GM19239 (cell line): ENCODE data around the gene HLCS.
"Not testable (repeated sequence)": the region's sequence is repeated elsewhere in the genome, so short reads cannot be mapped to it uniquely, and the experiment has no call there.

ENCODE experiments used
- DNase-seq: peaks from one replicate; pipeline ENCODE4 v3.0.0; 2011; ENCODE audit warnings: low spot score; ENCODE audit not compliant: insufficient read length
- FAIRE-seq: peaks from 2 replicates; lab custom pipeline; 2011; peaks lifted over from hg19 to GRCh38; lab: Jason Lieb, UNC

HLCS gene

GRCh38 chr21:36820176-36821031, 146.1 kb downstream of the HLCS start:
- FAIRE-seq (no peak), DNase-seq (no peak)

DNA sequence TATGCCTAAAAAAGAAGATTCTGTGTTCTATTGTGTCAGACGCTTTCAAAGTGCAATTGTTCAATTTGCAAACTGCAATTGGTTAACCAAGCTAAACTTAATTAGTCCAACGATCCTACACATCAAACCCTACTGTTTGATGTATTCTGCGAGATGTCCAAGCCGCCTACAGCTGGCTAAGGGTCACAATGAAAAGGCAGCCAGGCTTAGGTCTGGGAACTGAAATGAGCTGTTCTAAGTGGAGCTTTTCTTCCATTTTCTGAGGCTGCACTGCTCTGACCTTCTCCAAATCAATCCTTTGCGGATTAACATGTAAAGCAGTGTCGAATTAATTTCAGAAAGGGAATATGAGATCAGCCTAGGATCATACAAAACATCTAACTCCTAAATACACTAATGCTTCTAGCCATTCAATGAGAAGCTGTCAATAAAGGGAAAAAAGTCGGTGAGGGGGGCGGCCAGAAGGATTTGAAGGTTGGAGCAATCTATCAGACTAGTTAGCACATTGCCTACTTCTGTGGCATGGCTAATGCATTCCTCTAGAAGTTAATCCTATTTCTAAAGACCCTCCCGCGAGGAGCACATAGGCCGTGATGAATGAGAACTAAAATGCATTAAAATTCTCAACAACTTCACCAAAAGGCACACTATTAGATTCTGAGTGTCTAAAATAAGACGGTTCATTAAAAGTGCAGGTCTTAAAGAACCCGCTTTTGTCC, 148.6 kb downstream of the HLCS start:
- FAIRE-seq (no peak), DNase-seq (no peak)

DNA sequence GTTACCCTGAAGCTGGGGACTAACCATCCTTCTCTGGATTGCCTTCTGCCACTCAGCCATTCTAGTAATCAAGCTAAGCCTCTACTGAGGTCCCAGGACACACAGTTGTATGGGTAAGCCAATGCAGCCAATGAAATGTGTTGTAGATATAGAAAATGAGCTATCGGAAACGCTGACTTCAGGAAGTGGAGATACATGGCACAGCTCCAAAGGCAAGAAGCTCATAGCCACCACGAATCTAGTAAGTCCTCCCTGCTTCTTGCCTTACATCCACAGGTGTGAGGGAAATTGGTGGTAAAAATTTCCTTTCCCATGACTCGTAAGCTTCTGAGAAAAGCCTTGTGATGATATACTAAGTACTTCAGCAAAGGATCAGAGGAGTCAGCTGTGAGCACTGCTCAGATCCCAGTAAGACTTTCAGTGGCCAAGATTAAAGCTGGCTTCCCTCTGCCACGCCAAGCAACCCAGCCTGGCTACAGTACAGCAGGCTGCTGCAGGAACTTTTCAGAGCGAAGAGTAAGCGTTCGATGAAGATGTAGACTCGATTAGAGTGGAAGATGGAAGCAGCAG, 149.8 kb downstream of the HLCS start:
- FAIRE-seq (no peak), DNase-seq (no peak)

GRCh38 chr21:36816026-36816425, 150.4 kb downstream of the HLCS start:
- FAIRE-seq, DNase-seq: not testable (repeated sequence)

DNA sequence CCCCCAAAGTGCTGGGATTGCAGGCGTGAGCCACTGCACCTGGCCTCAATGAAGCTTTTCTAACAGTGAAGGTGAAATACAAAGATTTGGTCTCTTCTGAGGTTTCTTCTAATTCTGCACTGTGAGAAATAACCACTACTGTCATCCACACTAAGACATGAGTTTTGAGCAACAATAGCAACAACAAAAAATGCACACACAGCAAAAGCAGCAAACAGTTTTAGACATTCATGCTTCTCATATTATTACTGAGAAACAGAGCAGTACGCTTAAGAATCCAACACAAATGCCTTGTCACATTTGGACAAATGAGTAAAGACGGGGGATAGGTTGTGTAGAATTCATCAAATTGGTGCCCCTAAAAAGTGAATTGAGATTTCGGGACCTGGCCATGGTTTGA, 151.2 kb downstream of the HLCS start:
- DNase-seq (no peak), FAIRE-seq (no peak)

DNA sequence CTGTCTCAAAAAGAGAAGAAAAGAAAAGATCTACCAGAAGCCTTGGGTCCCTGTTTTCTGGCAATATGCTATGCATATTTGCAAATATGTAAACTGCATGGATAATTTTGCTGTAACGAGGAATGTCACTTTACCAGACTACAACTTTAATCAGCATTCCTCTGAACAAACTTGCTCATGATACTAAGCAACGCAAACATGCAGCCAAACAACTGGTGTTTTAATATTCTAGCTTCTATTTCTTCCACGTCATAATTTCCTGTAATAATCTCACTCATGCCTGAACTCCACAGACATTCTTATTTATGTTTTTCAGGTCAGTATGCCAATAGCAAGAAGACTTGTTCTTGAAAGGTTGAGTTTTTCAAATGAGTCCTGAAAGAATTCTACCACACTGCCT, 153.4 kb downstream of the HLCS start:
- FAIRE-seq (no peak), DNase-seq (no peak)

- DNase-seq (no peak), FAIRE-seq (no peak)
These were observed 154.7 kb downstream of the HLCS start for GRCh38 chr21:36811762-36812161.

GRCh38 chr21:36810443-36810842, 156.0 kb downstream of the HLCS start:
- DNase-seq: no peak
- no peak for FAIRE-seq

DNA sequence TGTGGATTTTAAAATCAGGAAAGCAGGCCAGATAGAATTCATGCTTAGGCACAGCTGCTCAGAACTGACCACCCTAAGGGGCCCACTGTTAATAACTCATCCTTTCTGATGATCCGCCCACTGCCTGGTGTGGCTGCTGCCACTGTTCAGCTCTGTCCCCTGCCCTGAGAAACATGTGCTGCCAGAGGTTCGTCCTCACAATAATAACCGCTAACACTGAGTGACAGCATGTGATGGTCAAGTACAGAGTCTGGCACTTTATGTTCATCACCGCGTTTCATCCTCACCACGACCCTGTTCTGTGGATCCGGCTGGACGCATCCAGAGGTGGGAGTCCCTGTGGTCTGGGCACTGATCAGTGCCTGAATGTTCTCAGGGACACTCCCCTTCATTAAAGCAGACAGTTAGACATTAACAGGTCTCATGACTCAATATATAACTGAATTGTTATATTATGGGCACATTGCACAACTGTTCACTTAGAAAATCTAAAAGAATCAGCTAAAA, 159.0 kb downstream of the HLCS start:
- DNase-seq (no peak), FAIRE-seq (no peak)

GRCh38 chr21:36806103-36806502, 160.4 kb downstream of the HLCS start:
- no peak for FAIRE-seq
- DNase-seq: no peak

DNA sequence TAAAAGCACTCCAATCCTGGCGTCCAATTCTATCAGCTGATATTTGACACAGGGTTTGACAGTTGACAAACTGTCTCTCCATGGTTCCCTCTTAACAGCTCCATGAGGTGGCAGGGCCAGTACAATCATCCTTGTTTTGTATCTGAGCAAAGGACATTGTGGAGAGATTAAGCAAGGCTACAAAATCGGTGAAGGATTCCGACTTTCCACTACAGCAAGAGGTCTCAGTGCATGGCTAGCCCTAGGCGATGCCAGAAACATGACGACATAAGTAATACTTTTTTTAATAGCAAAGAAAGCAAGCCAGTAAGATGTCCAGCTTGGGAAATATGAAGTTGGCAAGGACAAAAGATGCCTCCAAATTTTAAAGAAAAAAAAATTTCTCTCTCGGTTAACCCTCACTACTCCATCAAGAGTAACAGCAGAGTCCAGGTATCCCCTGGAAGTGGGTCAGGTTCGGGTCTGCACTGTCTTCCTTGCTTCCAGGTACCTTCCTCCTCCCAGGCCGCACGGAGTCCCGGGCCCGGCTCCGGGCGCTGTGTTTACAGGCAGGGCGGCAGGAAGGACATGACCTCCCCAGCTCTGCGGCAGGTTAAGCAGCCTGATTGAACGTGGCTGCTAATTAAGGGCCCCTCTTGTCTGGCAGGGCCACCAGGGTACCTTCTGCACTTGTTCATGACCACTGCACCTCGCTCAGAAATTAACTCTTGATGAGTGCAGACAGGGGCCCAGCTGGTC, 161.4 kb downstream of the HLCS start:
- FAIRE-seq (no peak), DNase-seq (no peak)

- FAIRE-seq (no peak), DNase-seq (no peak)
These were observed 162.5 kb downstream of the HLCS start for GRCh38 chr21:36803816-36804439.

- FAIRE-seq (no peak), DNase-seq (no peak)
These were observed 163.3 kb downstream of the HLCS start for GRCh38 chr21:36803051-36803645.

- DNase-seq: no peak
- no peak for FAIRE-seq
These were observed 165.7 kb downstream of the HLCS start for GRCh38 chr21:36800734-36801133.

DNA sequence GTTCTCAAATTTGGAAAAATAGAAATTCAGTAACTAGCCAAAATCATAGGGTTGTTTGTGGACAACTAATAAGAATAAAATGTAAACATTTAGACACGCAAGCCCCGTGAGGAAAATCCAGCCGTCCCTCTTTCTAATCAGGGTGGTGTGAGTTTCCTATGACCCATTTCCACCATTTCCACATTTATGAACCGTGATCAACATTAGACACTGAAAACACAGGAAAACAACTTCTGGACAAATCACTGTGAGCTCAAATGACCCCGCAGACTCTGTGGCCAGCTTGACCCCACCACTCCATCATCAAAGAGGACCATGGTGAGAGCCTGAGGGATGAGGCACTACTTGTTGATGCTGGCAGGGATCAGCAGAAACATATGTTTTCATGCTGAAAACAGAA, 166.6 kb downstream of the HLCS start:
- DNase-seq: no peak

DNA sequence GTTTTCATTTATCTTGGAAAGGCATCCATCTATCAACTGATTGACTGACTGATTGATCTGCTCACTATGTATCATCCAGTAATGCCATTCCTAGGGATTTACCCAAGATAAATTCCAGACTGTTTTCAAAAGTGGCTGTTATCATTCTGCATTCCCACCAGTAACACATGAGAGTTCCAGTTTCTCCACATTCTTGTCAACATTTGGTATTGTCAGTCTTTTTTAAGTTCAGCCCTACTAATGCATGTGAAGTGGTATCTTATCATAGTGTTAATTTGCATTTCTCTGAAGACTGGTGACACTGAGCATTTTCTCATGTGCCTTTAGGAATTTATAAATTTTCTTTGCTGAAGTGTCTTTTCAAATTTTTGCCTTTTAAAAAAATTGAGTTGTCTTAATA, 168.0 kb downstream of the HLCS start:
- DNase-seq (no peak), FAIRE-seq (no peak)

More for the DNA sequence above, 166.6 kb downstream of the HLCS start:
- FAIRE-seq: no peak

DNA sequence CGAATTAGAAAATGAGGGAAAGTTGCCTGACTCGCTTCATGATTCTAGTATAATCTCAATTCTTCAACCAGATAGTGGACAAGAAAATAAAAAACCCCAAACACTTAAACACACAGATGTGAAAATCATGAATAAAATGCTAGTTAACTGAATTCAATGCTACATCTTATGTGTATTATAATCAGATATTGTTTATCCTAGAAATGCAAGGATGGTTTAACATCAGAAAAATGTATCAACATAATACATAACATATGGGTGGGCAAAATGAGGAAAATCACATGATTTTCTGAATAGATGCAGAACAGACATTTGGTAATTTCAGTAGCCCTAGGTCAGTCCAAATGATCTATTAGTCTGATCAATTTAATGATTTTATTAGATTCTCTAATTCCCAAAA, 170.4 kb downstream of the HLCS start:
- FAIRE-seq (no peak), DNase-seq (no peak)

DNA sequence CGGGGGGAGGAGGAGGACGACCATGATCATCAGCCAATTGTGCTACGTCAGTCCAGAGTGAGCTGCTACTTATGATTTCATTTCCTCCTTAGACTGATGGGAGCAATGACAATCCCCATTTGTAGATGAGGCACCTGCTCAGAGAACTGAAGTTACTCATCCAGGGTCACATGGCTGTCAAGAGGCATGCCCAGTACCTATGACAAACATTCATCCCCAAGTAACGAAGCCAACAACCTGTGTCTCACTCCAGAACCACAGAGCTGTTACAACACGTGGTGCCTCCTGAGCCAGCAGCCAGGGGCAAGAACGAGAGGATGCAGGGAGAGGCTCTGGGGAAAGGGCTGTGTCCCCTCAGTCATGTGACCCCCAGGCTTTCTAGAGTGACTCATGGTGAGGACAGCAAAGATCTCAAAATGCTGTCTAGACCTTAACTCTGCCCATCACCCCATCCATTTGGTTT, 173.9 kb downstream of the HLCS start:
- FAIRE-seq: no peak
- DNase-seq: no peak

DNA sequence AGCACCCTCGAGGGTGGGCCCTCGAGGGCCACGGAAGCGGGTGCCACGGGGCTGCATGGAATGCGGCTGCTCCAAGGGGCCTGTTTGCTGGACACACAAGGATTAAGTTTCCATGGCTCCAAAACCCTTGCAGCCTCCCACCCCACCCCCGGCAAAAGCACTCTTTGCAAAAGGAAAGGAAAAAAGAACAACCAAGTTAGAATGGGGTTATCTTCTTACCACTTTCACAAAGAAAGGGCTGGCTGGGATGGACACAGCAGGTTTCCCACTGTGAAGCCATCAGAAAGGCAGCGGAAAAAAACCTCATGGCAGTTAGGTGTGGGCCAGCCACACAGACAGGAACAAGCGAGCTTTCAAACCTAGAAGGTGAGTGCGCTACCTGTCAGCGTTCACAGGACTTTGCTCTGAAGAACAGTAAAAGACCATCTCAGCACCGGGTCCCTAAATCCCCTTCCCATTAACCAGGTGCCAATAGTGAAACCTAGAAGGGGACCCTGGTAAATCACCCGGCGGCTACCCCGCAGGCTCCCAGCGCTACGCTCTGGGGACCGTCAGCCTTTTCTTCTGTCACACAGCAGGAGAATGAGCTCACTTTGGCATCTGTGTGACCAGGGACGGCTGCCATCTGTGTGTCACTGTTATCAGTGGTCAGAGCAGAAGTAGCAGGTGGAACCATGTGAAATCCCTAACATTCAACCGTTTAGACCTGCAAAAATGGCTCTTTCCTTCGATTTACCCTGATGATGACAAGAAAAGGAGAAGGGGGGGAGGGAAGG, 174.6 kb downstream of the HLCS start:
- DNase-seq (no peak), FAIRE-seq (no peak)
